Germinal center (tissue), 1 donor: ENCODE data around the gene GULP1.

Source experiments
- DNase-seq: peaks from one replicate; pipeline ENCODE4 v3.0.0; 2012; ENCODE audit warnings: mixed read lengths, low spot score

The GULP1 gene

DNA sequence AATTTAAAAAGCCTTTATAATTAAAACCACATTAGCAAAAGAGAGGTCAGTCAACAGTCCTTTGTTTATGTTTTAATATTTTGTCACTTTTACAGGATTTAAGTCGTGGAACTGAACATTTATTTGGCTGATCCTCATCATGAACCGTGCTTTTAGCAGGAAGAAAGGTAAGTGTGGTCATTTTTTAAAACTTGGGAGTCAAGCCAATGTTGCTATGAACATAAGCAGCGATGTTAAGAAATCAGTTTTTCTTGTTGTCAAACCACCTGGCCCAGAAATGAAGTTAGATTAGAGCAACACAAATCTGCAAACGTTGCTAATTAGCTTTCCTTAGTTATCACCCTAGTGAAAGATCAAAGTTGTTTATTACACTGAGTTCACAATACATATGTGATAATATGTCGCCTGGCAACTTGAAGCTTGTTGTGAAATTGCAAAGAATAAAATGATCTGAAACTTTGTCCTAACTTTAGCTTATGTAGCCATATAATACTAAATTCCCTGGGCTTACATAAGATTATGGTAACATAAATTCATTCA lies 186.0 kb downstream of the GULP1 start:
- DNase-seq: no peak

DNA sequence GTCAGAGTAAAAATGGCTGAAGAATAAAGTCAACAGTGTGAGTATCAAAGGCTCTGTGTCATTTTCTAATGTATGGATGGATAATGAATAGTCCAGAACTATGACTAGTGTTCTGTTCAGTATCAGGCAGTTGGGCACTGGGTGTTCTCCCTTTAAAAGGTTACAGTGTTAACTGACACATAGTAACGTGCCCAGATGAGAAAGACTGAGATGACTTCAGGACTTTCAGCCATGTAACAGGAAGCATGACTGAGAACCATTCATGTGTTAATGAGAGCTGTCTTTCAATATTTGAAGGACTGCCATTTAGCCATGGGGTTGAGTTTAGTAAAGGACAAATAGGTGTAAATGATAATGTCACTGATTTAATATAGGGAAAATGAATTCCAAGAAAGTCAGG lies 187.1 kb downstream of the GULP1 start:
- no peak for DNase-seq

GRCh38 chr2:188481474-188481873 lies 189.8 kb downstream of the GULP1 start:
- DNase-seq: no peak

DNA sequence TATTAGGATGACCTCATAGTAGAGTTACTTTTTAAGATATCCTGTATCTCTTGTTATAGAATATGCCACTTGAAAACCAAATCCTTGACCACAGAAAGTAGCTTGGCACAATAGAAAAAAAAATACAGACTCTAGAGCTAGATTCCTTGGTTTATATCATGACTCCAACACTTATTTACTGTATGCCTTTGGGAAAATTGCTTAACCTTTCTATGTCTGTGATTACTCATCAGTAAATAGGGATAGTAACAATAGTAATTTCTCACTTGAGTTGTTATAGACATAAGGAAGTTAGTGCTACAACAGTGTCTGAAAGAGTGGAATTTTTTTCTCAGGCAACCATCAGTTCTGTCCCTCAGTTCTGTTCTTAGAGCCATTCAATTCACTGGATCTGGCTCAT lies 193.8 kb downstream of the GULP1 start:
- no peak for DNase-seq

- DNase-seq: no peak
Measured at GRCh38 chr2:188492751-188493150, 201.1 kb downstream of the GULP1 start.

GRCh38 chr2:188494906-188495305 lies 203.2 kb downstream of the GULP1 start:
- no peak for DNase-seq

DNA sequence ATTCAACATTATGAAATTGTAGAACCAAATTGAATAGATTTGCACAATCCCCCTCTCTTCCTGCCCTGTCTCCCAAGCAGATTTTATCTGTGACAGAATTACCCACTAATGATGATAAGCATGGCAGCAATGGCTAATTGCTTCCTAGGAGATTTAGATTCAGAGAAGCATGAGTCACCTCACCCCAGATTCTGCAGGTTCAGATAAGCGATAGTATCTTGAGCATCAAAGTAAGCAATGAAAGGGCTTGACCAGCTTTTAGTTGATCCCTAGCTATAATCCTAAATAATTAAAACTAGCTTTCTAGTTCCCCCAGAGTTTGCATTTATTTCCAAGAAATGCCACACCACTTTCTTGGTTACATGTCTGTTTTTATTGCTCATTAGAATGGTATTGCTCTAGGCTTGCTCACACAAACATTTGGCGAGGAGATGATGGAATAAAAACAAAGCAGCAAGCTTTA lies 204.3 kb downstream of the GULP1 start:
- no peak for DNase-seq

GRCh38 chr2:188497726-188498125 lies 206.1 kb downstream of the GULP1 start:
- no peak for DNase-seq

DNA sequence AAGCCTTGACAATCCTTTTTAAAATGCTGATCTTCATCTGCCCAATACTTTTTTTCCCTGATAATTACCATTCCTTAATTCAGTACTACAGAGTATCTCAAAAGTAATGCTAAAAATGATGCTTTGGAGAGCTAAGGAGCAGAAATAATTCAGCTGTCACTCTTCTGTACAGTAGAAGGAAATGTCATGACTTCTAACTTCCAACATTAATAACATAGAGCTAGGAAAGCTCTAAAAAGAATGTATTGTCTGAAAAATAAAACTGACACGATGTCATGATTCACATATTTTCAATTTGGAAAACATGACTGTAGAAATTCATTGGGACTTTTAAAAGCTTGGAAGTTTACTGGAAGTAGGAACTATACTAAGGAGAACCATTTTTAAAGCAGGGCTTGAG lies 212.3 kb downstream of the GULP1 start:
- no peak for DNase-seq

DNA sequence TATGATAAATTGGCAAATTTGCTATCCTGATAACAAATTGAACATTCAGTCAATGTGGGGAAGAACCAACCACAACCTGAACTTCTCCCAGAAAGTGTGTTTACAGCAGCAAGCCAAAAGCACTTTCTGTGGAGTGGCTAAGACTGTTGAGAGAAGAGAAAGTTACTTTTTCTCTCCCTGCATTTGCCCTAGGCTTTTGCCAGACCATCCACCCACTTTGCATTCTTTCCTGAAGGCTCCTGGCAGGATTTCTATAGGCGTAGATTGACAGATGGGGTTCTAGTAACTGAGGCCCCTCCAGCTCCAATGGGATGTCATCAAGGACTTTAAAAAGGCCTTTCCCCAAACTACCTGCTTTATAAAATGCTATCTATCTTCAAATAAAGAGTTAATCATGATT lies 215.2 kb downstream of the GULP1 start:
- no peak for DNase-seq

DNA sequence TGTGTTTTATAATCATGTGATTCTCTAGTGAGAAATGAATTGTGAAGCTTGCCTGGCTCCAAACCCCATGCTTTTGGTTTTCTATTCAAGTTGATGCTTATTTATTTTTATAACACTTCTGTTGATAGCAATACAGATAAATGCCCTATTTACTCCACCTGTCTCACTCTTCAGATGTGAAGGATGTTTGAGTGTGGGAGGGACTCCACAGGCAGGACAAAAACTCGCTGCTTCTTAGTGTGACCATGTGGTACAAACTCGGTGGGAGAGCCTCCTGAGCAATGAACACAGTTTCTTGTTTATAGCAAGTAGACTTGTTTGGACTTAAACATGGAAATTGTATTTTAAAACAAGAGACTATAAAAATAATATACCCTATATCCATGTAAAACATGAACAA lies 219.7 kb downstream of the GULP1 start:
- DNase-seq: no peak

GRCh38 chr2:188512456-188512855 lies 220.8 kb downstream of the GULP1 start:
- no peak for DNase-seq

- DNase-seq: no peak
Measured at GRCh38 chr2:188515918-188516317, 224.2 kb downstream of the GULP1 start.

GRCh38 chr2:188517549-188518215 lies 226.0 kb downstream of the GULP1 start:
- DNase-seq: no peak

- DNase-seq: no peak
Measured at GRCh38 chr2:188518381-188518780, 226.7 kb downstream of the GULP1 start.

GRCh38 chr2:188519136-188519535 lies 227.5 kb downstream of the GULP1 start:
- DNase-seq: no peak

DNA sequence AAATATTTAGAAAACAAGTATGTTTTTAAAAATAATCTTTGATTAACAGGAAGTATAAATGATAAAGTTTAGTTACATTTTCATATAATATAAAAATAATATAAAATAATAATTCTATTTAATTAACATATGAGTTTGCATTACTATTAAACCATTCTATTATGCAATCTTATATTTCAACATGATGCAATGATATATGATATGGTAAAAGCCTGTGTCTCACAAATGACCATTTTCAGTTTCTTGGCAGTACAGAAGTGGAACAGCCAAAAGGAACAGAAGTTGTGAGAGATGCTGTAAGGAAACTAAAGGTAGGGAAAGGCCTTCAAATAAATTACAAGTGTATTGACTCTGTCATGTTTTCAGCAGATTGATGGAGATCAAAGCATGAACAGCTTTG lies 230.8 kb downstream of the GULP1 start:
- no peak for DNase-seq

DNA sequence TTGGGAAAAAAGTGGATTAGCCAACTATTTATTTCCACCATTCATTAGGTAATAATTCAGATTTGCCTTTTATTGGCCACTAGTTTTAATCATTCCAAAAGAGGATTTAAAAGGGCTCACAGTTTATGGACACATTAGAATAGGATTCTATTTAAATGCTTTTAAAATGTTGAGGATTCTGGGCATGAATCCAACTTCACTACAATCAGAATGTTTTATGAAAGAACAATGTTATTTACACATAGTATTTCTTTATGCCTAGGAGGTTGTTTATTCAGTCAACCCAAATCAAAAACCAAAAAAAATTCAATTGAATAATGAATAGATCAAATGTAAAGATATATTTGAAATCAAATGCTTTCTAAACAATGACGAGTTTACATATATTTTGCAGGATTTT lies 232.2 kb downstream of the GULP1 start:
- no peak for DNase-seq

DNA sequence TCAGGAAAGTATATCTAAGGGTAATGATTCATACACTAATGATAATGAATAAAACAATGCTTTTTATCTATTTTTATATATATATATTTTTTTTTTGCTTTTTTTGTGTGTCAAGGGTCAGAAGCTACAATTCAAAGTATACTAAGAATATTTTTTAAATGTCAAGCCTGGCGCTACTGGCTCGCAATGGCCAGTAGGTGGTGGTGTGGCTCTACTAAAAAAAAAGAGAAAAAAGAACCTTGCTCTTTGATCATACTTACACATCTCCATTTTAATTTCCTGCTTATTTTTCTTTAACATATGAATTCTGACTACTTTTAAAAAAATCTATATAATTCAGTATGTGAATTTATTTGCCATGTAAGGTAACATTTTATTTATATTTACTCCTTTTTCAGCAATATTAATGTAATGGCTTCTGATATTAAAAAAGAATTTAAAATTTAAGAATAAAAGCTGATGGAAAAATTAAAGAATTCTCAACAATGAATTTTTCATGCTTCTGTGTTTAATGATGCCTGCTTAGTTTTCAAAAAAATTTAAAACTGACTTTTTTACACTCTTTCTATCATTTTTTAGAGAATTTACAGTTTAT lies 232.9 kb downstream of the GULP1 start:
- DNase-seq: peak; percentile 1

DNA sequence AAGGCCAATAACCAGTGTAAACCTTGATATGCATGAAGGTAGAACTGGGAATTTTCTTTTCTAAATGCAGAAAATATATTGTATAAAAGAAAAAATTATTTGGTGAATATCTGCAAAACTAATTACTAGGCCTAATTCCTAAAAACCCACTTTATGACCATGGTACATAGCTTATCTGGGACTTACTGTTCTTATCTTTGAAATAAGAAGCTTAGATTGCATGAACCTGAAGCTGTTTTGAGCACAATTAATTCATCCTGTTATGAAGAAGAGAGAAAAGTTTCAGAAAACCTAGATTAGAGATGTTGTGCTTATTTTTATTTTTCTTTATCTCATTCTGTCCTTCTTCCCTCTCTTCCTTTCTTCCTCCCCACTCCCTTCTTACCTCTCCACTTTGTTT lies 235.0 kb downstream of the GULP1 start:
- DNase-seq: no peak

- no peak for DNase-seq
Measured at GRCh38 chr2:188527141-188527540, 235.5 kb downstream of the GULP1 start.

DNA sequence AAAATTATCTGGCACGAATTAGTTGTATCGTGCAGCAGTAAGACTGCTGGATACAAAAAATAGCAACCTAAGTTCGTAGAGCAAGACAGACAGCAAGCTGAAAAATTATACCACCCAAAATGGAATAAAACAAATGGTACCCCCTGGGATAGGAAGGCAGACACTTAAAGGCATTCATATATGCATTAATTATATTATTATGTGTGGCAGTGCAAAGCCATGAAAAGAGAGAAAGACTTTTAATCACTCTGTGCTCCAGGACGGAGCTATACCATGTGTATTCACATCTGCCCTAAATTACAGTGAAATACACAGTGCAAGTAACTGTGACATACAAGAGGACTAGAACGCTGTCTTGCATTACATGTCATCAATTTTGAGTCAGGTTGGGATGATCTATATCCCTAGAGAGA lies 235.9 kb downstream of the GULP1 start:
- no peak for DNase-seq

DNA sequence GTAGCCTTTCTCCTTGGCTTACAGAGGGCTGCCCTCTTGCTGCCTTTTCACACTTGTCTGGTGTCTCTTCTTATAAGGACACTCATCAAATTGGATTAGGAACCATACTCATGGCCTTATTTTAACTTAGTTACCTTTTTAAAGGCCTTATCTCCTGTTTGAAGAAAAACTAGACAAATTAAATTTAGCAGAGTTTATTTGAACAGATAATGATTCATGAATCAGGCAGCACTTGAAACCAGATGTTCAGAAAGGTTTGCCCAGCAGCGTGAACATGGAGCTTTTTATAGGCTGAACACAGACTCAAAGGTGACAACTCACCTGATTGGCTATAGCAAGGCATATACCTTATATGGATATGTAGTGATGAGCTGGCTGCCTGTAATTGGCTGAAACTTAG lies 238.0 kb downstream of the GULP1 start:
- no peak for DNase-seq

GRCh38 chr2:188534875-188535274 lies 243.2 kb downstream of the GULP1 start:
- DNase-seq: no peak
